CD4-positive, alpha-beta T cell treated with Interferon gamma for 1 hour (primary cell): ENCODE data around the gene ZNF516.
"Not testable (repeated sequence)": the region's sequence is repeated elsewhere in the genome, so short reads cannot be mapped to it uniquely, and the experiment has no call there.

Experiments used
- DNase-seq: peaks from one replicate; pipeline ENCODE4 v3.0.0-alpha.2; 2020

ZNF516 gene

GRCh38 chr18:76495006-76495370 is at the start of gene ZNF516:
Gene ZNF516 (minus strand): TSS chr18:76495242. CDS start chr18:76443054, 52,188 bp downstream.
- DNase-seq, result peak; percentile 20

GRCh38 chr18:76538846-76539245 is 43.8 kb upstream of the ZNF516 start:
- no peak for DNase-seq

- DNase-seq, result no peak
These were observed 42.6 kb upstream of the ZNF516 start for GRCh38 chr18:76537621-76538020.

- DNase-seq, result not testable (repeated sequence)
These were observed 41.6 kb upstream of the ZNF516 start for GRCh38 chr18:76536593-76536992.

- no peak for DNase-seq
These were observed 37.8 kb upstream of the ZNF516 start for GRCh38 chr18:76532875-76533274.

- no peak for DNase-seq
These were observed 35.8 kb upstream of the ZNF516 start for GRCh38 chr18:76530846-76531245.

- DNase-seq, result no peak
These were observed 35.3 kb upstream of the ZNF516 start for GRCh38 chr18:76530391-76530790.

- DNase-seq, result no peak
These were observed 34.4 kb upstream of the ZNF516 start for GRCh38 chr18:76529433-76529811.

- no peak for DNase-seq
These were observed 33.7 kb upstream of the ZNF516 start for GRCh38 chr18:76528477-76529432.

GRCh38 chr18:76525911-76526310 is 30.9 kb upstream of the ZNF516 start:
- DNase-seq, result no peak

GRCh38 chr18:76524900-76525698 is 30.1 kb upstream of the ZNF516 start:
- DNase-seq, result no peak

GRCh38 chr18:76524477-76524876 is 29.4 kb upstream of the ZNF516 start:
- DNase-seq, result no peak

GRCh38 chr18:76522551-76522950 is 27.5 kb upstream of the ZNF516 start:
- no peak for DNase-seq

- no peak for DNase-seq
These were observed 27.1 kb upstream of the ZNF516 start for GRCh38 chr18:76522122-76522503.

GRCh38 chr18:76521417-76522121 is 26.5 kb upstream of the ZNF516 start:
- no peak for DNase-seq

GRCh38 chr18:76518860-76519538 is 24.0 kb upstream of the ZNF516 start:
- no peak for DNase-seq

GRCh38 chr18:76518123-76518859 is 23.2 kb upstream of the ZNF516 start:
- DNase-seq, result peak; percentile 21

GRCh38 chr18:76515576-76515975 is 20.5 kb upstream of the ZNF516 start:
- DNase-seq, result no peak

GRCh38 chr18:76514573-76514972 is 19.5 kb upstream of the ZNF516 start:
- no peak for DNase-seq

- no peak for DNase-seq
These were observed 12.9 kb upstream of the ZNF516 start for GRCh38 chr18:76507830-76508385.

- no peak for DNase-seq
These were observed 12.1 kb upstream of the ZNF516 start for GRCh38 chr18:76506974-76507764.
